Body of pancreas (tissue), 4 donors: ENCODE data around the gene CYB5B. TPM values are rescaled to one million over a fixed set of nuclear protein-coding genes. Genes with fewer than 3 reads are reported as not detected.

Source experiments
- ATAC-seq: fragments of 150-250 bp; one replicate; pipeline ENCODE4 v1.9.1; 2016
- DNase-seq, 4 donors: peaks; one replicate each; pipeline ENCODE4 v3.0.0-alpha.2; 2019
- H3K27ac ChIP-seq, 4 donors: fragments of 200-600 bp; sonication (generic); 1 replicate in 3 of 4; 2 replicates in 1 of 4; pipeline versions ENCODE4 v1.5.1 to v1.6.1; 2016 to 2019; ENCODE audit warnings: mild to moderate bottlenecking in 1 of 4, mixed read lengths in 1 of 4, moderate library complexity in 1 of 4
- H3K27me3 ChIP-seq, 2 donors: fragments of 200-600 bp; sonication (generic); one replicate each; pipeline ENCODE4 v1.6.0; 2016; ENCODE audit warnings: mild to moderate bottlenecking in 1 of 2
- H3K36me3 ChIP-seq, 2 donors: fragments of 200-600 bp; sonication (generic); replicated peaks in 1 of 2; 2 replicates each; pipeline ENCODE4 v1.5.1; 2016; ENCODE audit warnings: low read depth in 2 of 2; ENCODE audit not compliant: insufficient read depth in 1 of 2
- H3K4me1 ChIP-seq: fragments of 200-600 bp; sonication (generic); one replicate; pipeline ENCODE4 v1.6.0; 2016
- H3K4me3 ChIP-seq, 2 donors: fragments of 200-600 bp; sonication (generic); 1 replicate in 1 of 2; 2 replicates in 1 of 2; pipeline ENCODE4 v1.5.1; 2016 to 2019
- H3K9me3 ChIP-seq, 3 donors: fragments of 200-600 bp; sonication (generic); 1 replicate in 2 of 3; 2 replicates in 1 of 3; pipeline ENCODE4 v1.5.1; 2016
- CTCF ChIP-seq, 7 experiments: fragments of 450-650 bp in 4 of 7; fragments of 200-600 bp in 3 of 7; sonication (generic) in 3 of 7; IDR thresholded peaks; one replicate each; pipeline ENCODE4 v1.5.1; 2016 to 2019; ENCODE audit warnings: antibody characterized with exemption in 7 of 7
- POLR2A ChIP-seq, 3 donors: fragments of 450-650 bp; IDR thresholded peaks; one replicate each; pipeline ENCODE4 v1.6.1; 2016; ENCODE audit warnings: antibody characterized with exemption in 3 of 3, mild to moderate bottlenecking in 2 of 3
- WGBS, 2 donors: methylation state at CpG; one replicate each; pipeline ENCODE4 v1.1.5; 2017; 5-methylcytosine and 5-hydroxymethylcytosine counted together
- intact Hi-C: fragments of 100-400 bp; cut with DNase I; formaldehyde crosslinking; loops from one replicate; pipeline ENCODE4 v1.15.1; 2023
- total RNA-seq, 2 donors: library from RNA; depleted of rRNA; stranded (reverse); fragments of >200 nt; gene quantifications; one replicate each; pipeline ENCODE4 v1.1.0, GENCODE V29; 2016

CYB5B gene
- total RNA-seq, 2 donors from 2014 or later = 8.2 to 20.0 TPM

- H3K27ac ChIP-seq = no peak overlapping the region
- peaks cover 1% of the 10 kb centered on the region for H3K4me1 ChIP-seq
- no peaks in the 10 kb centered on the region for H3K36me3 ChIP-seq
- no peaks in the 10 kb centered on the region for H3K9me3 ChIP-seq
- 72 to 83% methylated on average over 5 of the region's 5 CpGs for WGBS, 2 donors
- TF ChIP-seq POLR2A (IDR thresholded peaks at IDR 0.05) = no peak
- no peaks in the 10 kb centered on the region for H3K27me3 ChIP-seq
- intact Hi-C loops = no loop called here
- no peak for ATAC-seq
- H3K4me3 ChIP-seq = no peak overlapping the region
- no peak for DNase-seq
Observed at GRCh38 chr16:69496896-69497295, 72.5 kb downstream of the CYB5B start.

- ATAC-seq = no peak
- Histone ChIP-seq H3K27ac (no peak overlapping the region), H3K4me3 (no peak overlapping the region), H3K27me3 (no peaks in the 10 kb centered on the region), H3K9me3 (no peaks in the 10 kb centered on the region), H3K36me3 (no peaks in the 10 kb centered on the region), H3K4me1 (peaks cover 4% of the 10 kb centered on the region)
- intact Hi-C loops = no loop called here
- WGBS, 2 donors = 58 to 63% methylated on average over 16 of the region's 16 CpGs
- no peak for DNase-seq
- no peak for TF ChIP-seq POLR2A (IDR thresholded peaks at IDR 0.05)
- TF ChIP-seq CTCF (IDR thresholded peaks at IDR 0.05) = no peak
Observed at GRCh38 chr16:69497876-69498596, 73.6 kb downstream of the CYB5B start.

GRCh38 chr16:69498926-69499325 is 74.5 kb downstream of the CYB5B start:
- H3K9me3 ChIP-seq = no peaks in the 10 kb centered on the region
- H3K27ac ChIP-seq = no peak overlapping the region
- peaks cover 4% of the 10 kb centered on the region for H3K4me1 ChIP-seq
- TF ChIP-seq CTCF (IDR thresholded peaks at IDR 0.05) (no peak), POLR2A (IDR thresholded peaks at IDR 0.05) (no peak)
- intact Hi-C loops = no loop called here
- ATAC-seq = no peak
- no peak overlapping the region for H3K4me3 ChIP-seq
- DNase-seq = no peak
- no peaks in the 10 kb centered on the region for H3K36me3 ChIP-seq
- WGBS, 2 donors = 85 to 91% methylated on average over 5 of the region's 5 CpGs
- H3K27me3 ChIP-seq = no peaks in the 10 kb centered on the region

GRCh38 chr16:69499541-69500230 is 75.3 kb downstream of the CYB5B start:
- no peak overlapping the region for H3K4me3 ChIP-seq
- ATAC-seq (no peak), DNase-seq (no peak)
- intact Hi-C loops = no loop called here
- no peak for TF ChIP-seq POLR2A (IDR thresholded peaks at IDR 0.05)
- no peak for TF ChIP-seq CTCF (IDR thresholded peaks at IDR 0.05)
- no peak overlapping the region for H3K27ac ChIP-seq
- no peaks in the 10 kb centered on the region for H3K9me3 ChIP-seq
- no peaks in the 10 kb centered on the region for H3K27me3 ChIP-seq
- peaks cover 4% of the 10 kb centered on the region for H3K4me1 ChIP-seq
- H3K36me3 ChIP-seq = no peaks in the 10 kb centered on the region
- 94 to 95% methylated on average over 11 of the region's 11 CpGs for WGBS, 2 donors

GRCh38 chr16:69500496-69500895 is 76.1 kb downstream of the CYB5B start:
- Histone ChIP-seq H3K27ac (no peak overlapping the region), H3K9me3 (no peaks in the 10 kb centered on the region), H3K4me3 (no peak overlapping the region), H3K4me1 (peaks cover 4% of the 10 kb centered on the region), H3K27me3 (no peaks in the 10 kb centered on the region), H3K36me3 (no peaks in the 10 kb centered on the region)
- intact Hi-C loops = no loop called here
- WGBS, 2 donors = 89 to 92% methylated on average over 4 of the region's 4 CpGs
- DNase-seq (no peak), ATAC-seq (no peak)
- TF ChIP-seq POLR2A (IDR thresholded peaks at IDR 0.05) (no peak), CTCF (IDR thresholded peaks at IDR 0.05) (no peak)
